IMR-90 (cell line): ENCODE results near the gene NEK6. TPM values are rescaled to one million over a fixed set of nuclear protein-coding genes. Genes with fewer than 3 reads are reported as not detected.
A peak's percentile ranks its signal among the peaks of the same experiment; 100 is the strongest.

ENCODE experiments used
- ATAC-seq: fragments of 200-7000 bp; cut with Tn5 transposase; 2 replicates; pipeline ENCODE4 v1.9.1; 2020; ENCODE audit warnings: low read depth, mild to moderate bottlenecking, moderate library complexity
- BruUV-seq: library from RNA; stranded (reverse); fragments of 400-500 nt; replicated peaks from 2 replicates; lab custom pipeline; 2021; lab: Mats Ljungman, UMichigan
- CTCF ChIA-PET: fragments of 300-600 bp; formaldehyde crosslinking; extraction: SDS; loops from one replicate; lab custom pipeline; 2021; ENCODE audit warnings: antibody characterized with exemption; lab: Yijun Ruan, JAX
- POLR2A ChIA-PET: fragments of 300-600 bp; sonication (Branson Sonifier 250); formaldehyde crosslinking; loops from one replicate; lab custom pipeline; 2022; ENCODE audit warnings: antibody characterized with exemption; ENCODE audit not compliant: unreplicated experiment; lab: Charles Lee
- DNase-seq: peaks from one replicate; pipeline ENCODE4 v3.0.0; 2013
- H2AFZ ChIP-seq: replicated peaks from 2 replicates; pipeline ENCODE3; 2013; ENCODE audit warnings: low read length, mild to moderate bottlenecking; ENCODE audit not compliant: poor library complexity
- H2AK5ac ChIP-seq: 2 replicates; pipeline ENCODE4 v1.6.1; 2013; ENCODE audit warnings: low read depth, low read length, inconsistent platforms
- H2AK9ac ChIP-seq: replicated peaks from 2 replicates; pipeline ENCODE3; 2013; ENCODE audit warnings: mild to moderate bottlenecking, low read depth, low read length, moderate library complexity; ENCODE audit not compliant: poor library complexity
- H2BK120ac ChIP-seq: 2 replicates; pipeline ENCODE4 v1.6.1; 2013; ENCODE audit warnings: low read depth, low read length, inconsistent platforms
- H2BK15ac ChIP-seq: 3 replicates; pipeline ENCODE4 v1.6.1; 2013; ENCODE audit warnings: low read depth, low read length, inconsistent platforms
- H2BK20ac ChIP-seq: 2 replicates; pipeline ENCODE4 v1.6.1; 2013; ENCODE audit warnings: low read depth, mild to moderate bottlenecking, inconsistent platforms, low read length, moderate library complexity
- H2BK5ac ChIP-seq: 2 replicates; pipeline ENCODE4 v1.6.1; 2013; ENCODE audit warnings: mild to moderate bottlenecking, low read depth, low read length, inconsistent platforms; ENCODE audit not compliant: poor library complexity, severe bottlenecking
- H3K14ac ChIP-seq: replicated peaks from 2 replicates; pipeline ENCODE4 v1.6.1; 2013; ENCODE audit warnings: low read depth, low read length, inconsistent platforms
- H3K18ac ChIP-seq: 2 replicates; pipeline ENCODE4 v1.6.1; 2013; ENCODE audit warnings: low read depth, low read length, control low read depth
- H3K23ac ChIP-seq: 2 replicates; pipeline ENCODE4 v1.6.1; 2013; ENCODE audit warnings: low read depth, low read length, inconsistent platforms
- H3K27ac ChIP-seq: 2 replicates; pipeline ENCODE4 v1.5.1; 2013; ENCODE audit warnings: mild to moderate bottlenecking, control low read depth, low read length; ENCODE audit not compliant: insufficient read depth
- H3K27me3 ChIP-seq: 2 replicates; pipeline ENCODE4 v1.6.1; 2013; ENCODE audit warnings: low read length; ENCODE audit not compliant: control insufficient read depth, insufficient read depth
- H3K36me3 ChIP-seq: 2 replicates; pipeline ENCODE4 v1.6.1; 2013; ENCODE audit warnings: low read length, mixed read lengths; ENCODE audit not compliant: control insufficient read depth, insufficient read depth
- H3K4ac ChIP-seq: 2 replicates; pipeline ENCODE4 v1.6.1; 2013; ENCODE audit warnings: low read depth, low read length, inconsistent platforms
- H3K4me1 ChIP-seq: 2 replicates; pipeline ENCODE4 v1.6.1; 2013; ENCODE audit warnings: low read length, mixed read lengths; ENCODE audit not compliant: control insufficient read depth, insufficient read depth
- H3K4me2 ChIP-seq: 2 replicates; pipeline ENCODE4 v1.6.1; 2013; ENCODE audit warnings: low read depth, mild to moderate bottlenecking, control low read depth, low read length, moderate library complexity
- H3K4me3 ChIP-seq: 2 replicates; pipeline ENCODE4 v1.5.1; 2013; ENCODE audit warnings: low read depth, mild to moderate bottlenecking, control low read depth, low read length, moderate library complexity; ENCODE audit not compliant: insufficient read depth
- H3K56ac ChIP-seq: 2 replicates; pipeline ENCODE4 v1.6.1; 2013; ENCODE audit warnings: low read length, inconsistent platforms; ENCODE audit not compliant: insufficient read depth; ENCODE audit errors: extremely low read depth
- H3K79me1 ChIP-seq, 2 experiments: 2 replicates each; pipeline ENCODE4 v1.6.1; 2013; ENCODE audit warnings: low read length in 2 of 2, inconsistent platforms in 1 of 2, low read depth in 1 of 2
- H3K9ac ChIP-seq: 2 replicates; pipeline ENCODE4 v1.6.1; 2013; ENCODE audit warnings: low read depth, low read length, control low read depth
- H3K9me1 ChIP-seq: 2 replicates; pipeline ENCODE4 v1.6.1; 2013; ENCODE audit warnings: low read length, inconsistent platforms; ENCODE audit not compliant: insufficient read depth
- H3K9me3 ChIP-seq: 2 replicates; pipeline ENCODE4 v1.6.1; 2013; ENCODE audit warnings: low read length; ENCODE audit not compliant: control insufficient read depth, insufficient read depth
- H4K20me1 ChIP-seq: 2 replicates; pipeline ENCODE4 v1.6.1; 2013; ENCODE audit warnings: low read length, inconsistent platforms; ENCODE audit not compliant: insufficient read depth
- H4K5ac ChIP-seq: 2 replicates; pipeline ENCODE4 v1.6.1; 2013; ENCODE audit warnings: mild to moderate bottlenecking, low read depth, low read length, control low read depth
- H4K8ac ChIP-seq, 2 experiments: 2 replicates each; pipeline ENCODE4 v1.6.1; 2013; ENCODE audit warnings: low read depth in 2 of 2, low read length in 2 of 2, control low read depth in 1 of 2, inconsistent platforms in 1 of 2
- H4K91ac ChIP-seq: 2 replicates; pipeline ENCODE4 v1.6.1; 2013; ENCODE audit warnings: low read depth, low read length, inconsistent platforms; ENCODE audit not compliant: insufficient read depth
- BHLHE40 ChIP-seq: fragments of 150-350 bp; IDR thresholded peaks from 2 replicates; pipeline ENCODE4 v1.6.1; 2016; ENCODE audit warnings: mild to moderate bottlenecking, low read depth, low read length
- CEBPB ChIP-seq: IDR thresholded peaks from 2 replicates; pipeline ENCODE4 v1.6.1; 2012; ENCODE audit warnings: low read depth, low read length, improper control_type of control experiment
- CHD1 ChIP-seq: IDR thresholded peaks from 2 replicates; pipeline ENCODE4 v1.6.1; 2012; ENCODE audit warnings: low read depth, low read length, improper control_type of control experiment
- CTCF ChIP-seq: conservative IDR thresholded peaks from 2 replicates; pipeline ENCODE4 v1.5.1; 2012; ENCODE audit warnings: mild to moderate bottlenecking, low read depth, low read length, improper control_type of control experiment
- ELK1 ChIP-seq: fragments of 150-350 bp; IDR thresholded peaks from 2 replicates; pipeline ENCODE4 v1.6.1; 2016; ENCODE audit warnings: low read depth, mild to moderate bottlenecking, low read length, moderate library complexity, borderline replicate concordance
- FOS ChIP-seq: fragments of 150-350 bp; IDR thresholded peaks from 2 replicates; pipeline ENCODE4 v1.6.1; 2016; ENCODE audit warnings: low read depth, low read length
- MAFK ChIP-seq: IDR thresholded peaks from 2 replicates; pipeline ENCODE4 v1.6.1; 2012; ENCODE audit warnings: low read depth, low read length, improper control_type of control experiment
- MAZ ChIP-seq: IDR thresholded peaks from 2 replicates; pipeline ENCODE4 v1.6.1; 2012; ENCODE audit warnings: low read depth, mild to moderate bottlenecking, low read length, improper control_type of control experiment, moderate library complexity, borderline replicate concordance
- MXI1 ChIP-seq: IDR thresholded peaks from 2 replicates; pipeline ENCODE4 v1.6.1; 2012; ENCODE audit warnings: low read depth, mild to moderate bottlenecking, low read length, moderate library complexity, borderline replicate concordance
- POLR2A ChIP-seq: IDR thresholded peaks from 2 replicates; pipeline ENCODE4 v1.6.1; 2012; ENCODE audit warnings: mild to moderate bottlenecking, low read depth, low read length
- RAD21 ChIP-seq: IDR thresholded peaks from 2 replicates; pipeline ENCODE4 v1.6.1; 2012; ENCODE audit warnings: low read length, improper control_type of control experiment
- RCOR1 ChIP-seq: IDR thresholded peaks from 2 replicates; pipeline ENCODE4 v1.6.1; 2012; ENCODE audit warnings: mild to moderate bottlenecking, low read length, improper control_type of control experiment; ENCODE audit not compliant: insufficient replicate concordance
- RFX5 ChIP-seq: IDR thresholded peaks from 2 replicates; pipeline ENCODE4 v1.8.0; 2012; ENCODE audit warnings: low read depth, mild to moderate bottlenecking, low read length, moderate library complexity
- SMC3 ChIP-seq: fragments of 150-350 bp; IDR thresholded peaks from 2 replicates; pipeline ENCODE4 v1.6.1; 2016; ENCODE audit warnings: low read depth, mild to moderate bottlenecking, antibody characterized with exemption, low read length, moderate library complexity
- USF2 ChIP-seq: fragments of 150-350 bp; IDR thresholded peaks from 2 replicates; pipeline ENCODE4 v1.6.1; 2017; ENCODE audit warnings: mild to moderate bottlenecking, antibody characterized with exemption, low read length, low read depth
- WGBS, 2 experiments: methylation state at CpG; one replicate each; pipeline versions ENCODE4 v1.1.5 to v1.1.7; 2013; ENCODE audit warnings: missing lambda C conversion rate in 2 of 2; ENCODE audit not compliant: insufficient read length in 1 of 2; ENCODE audit errors: extremely low coverage in 2 of 2; 5-methylcytosine and 5-hydroxymethylcytosine counted together
- dilution Hi-C: fragments of 300-500 bp; cut with HindIII; formaldehyde crosslinking; loops from one replicate; pipeline ENCODE4 v1.14.3; 2018; ENCODE audit warnings: low sequenced_read_pairs; ENCODE audit not compliant: unreplicated experiment
- in situ Hi-C: fragments of 300-500 bp; cut with MboI; formaldehyde crosslinking; loops from 3 replicates; pipeline ENCODE4 v1.14.3; 2019; ENCODE audit warnings: low sequenced_read_pairs, inconsistent platforms, mixed read lengths
- intact Hi-C: fragments of 100-400 bp; cut with micrococcal nuclease; formaldehyde crosslinking; loops from 2 replicates; pipeline ENCODE4 v1.10.0; 2022
- polyA plus RNA-seq, 3 experiments: library from polyadenylated mRNA; depleted of rRNA; stranded (reverse); fragments of >200 nt; gene quantifications; 2 replicates each; pipeline ENCODE4 v1.2.3, GENCODE V29; 2012; ENCODE audit warnings: low replicate concordance in 1 of 3
- total RNA-seq: library from RNA; depleted of rRNA; stranded (reverse); fragments of >200 nt; gene quantifications from 2 replicates; pipeline ENCODE4 v1.2.3, GENCODE V29; 2012

The NEK6 gene
- total and polyA plus RNA-seq, 2 of the 4 experiments (the other 2 are of a cell fraction): 79.9 to 112 TPM

- 0 out of 2 replicates have a peak overlapping the region, but pooled peaks have one; percentile 2 for H3K23ac ChIP-seq
- H3K36me3 ChIP-seq: peaks cover 43% of the 10 kb centered on the region
- DNase-seq: no peak
- peak overlapping the region; percentile 97 for H4K91ac ChIP-seq
- peak overlapping the region; percentile 71 for H4K5ac ChIP-seq
- H2AK9ac ChIP-seq: peak overlapping the region; percentile 31
- no peak overlapping the region for H2AFZ ChIP-seq
- peak overlapping the region; percentile 70 for H2BK5ac ChIP-seq
- intact Hi-C loops: no loop called here
- H3K27ac ChIP-seq: peak overlapping the region; percentile 66; the same call in 1 of the 2 replicates
- peak overlapping the region; percentile 99 for H3K4ac ChIP-seq
- in situ Hi-C loops: no loop called here
- WGBS, 2 experiments: 80% methylated on average over 2 of the region's 12 CpGs; no CpG with 5 or more reads in 1 of the 2 experiments
- peaks cover 61% of the 10 kb centered on the region for H3K9me1 ChIP-seq
- H3K27me3 ChIP-seq: no peaks in the 10 kb centered on the region
- BruUV-seq: no TSS peak
- peak overlapping the region; percentile 95 for H3K14ac ChIP-seq
- dilution Hi-C loops: no loop called here
- ChIA-PET CTCF (interaction anchor here (2.6 kb wide), 1 partner anchor 172 kb away, joined by 7 read pairs; no protein-coding TSS in a partner anchor), POLR2A (no interaction called here)
- peak overlapping the region; percentile 95; the same call in 1 of the 2 replicates for H2BK20ac ChIP-seq
- H3K56ac ChIP-seq: no peak overlapping the region
- no peak overlapping the region for H3K4me3 ChIP-seq
- ATAC-seq: no peak
- peak overlapping the region; percentile 64 to 96; a peak in 3 of 4 replicates for H4K8ac ChIP-seq
- H3K79me1 ChIP-seq: peaks cover 54 to 98% of the 10 kb centered on the region in 2 experiments
- H2BK120ac ChIP-seq: peak overlapping the region; percentile 98
- H4K20me1 ChIP-seq: peaks cover 29% of the 10 kb centered on the region
- H3K4me1 ChIP-seq: peaks cover 63% of the 10 kb centered on the region
- peak overlapping the region; percentile 78 for H2AK5ac ChIP-seq
- no peaks in the 10 kb centered on the region for H3K9me3 ChIP-seq
- 0 out of 3 replicates have a peak overlapping the region, but pooled peaks have one; percentile 60 for H2BK15ac ChIP-seq
- no peak overlapping the region for H3K4me2 ChIP-seq
- H3K18ac ChIP-seq: peak overlapping the region; percentile 20; the same call in 1 of the 2 replicates
- H3K9ac ChIP-seq: no peak overlapping the region
- TF ChIP-seq POLR2A: no peak
- TF ChIP-seq RCOR1: no peak
- no peak for TF ChIP-seq FOS
- TF ChIP-seq BHLHE40: no peak
- TF ChIP-seq MAFK: no peak
- TF ChIP-seq ELK1: no peak
- TF ChIP-seq CTCF: no peak
- no peak for TF ChIP-seq RFX5
- no peak for TF ChIP-seq RAD21
- no peak for TF ChIP-seq USF2
- TF ChIP-seq MAZ: no peak
- no peak for TF ChIP-seq SMC3
- TF ChIP-seq CEBPB: no peak
- TF ChIP-seq CHD1: no peak
- no peak for TF ChIP-seq MXI1
Measured at GRCh38 chr9:124298646-124299235, 41.0 kb downstream of the NEK6 start.
